Stimulated activated CD4-positive, alpha-beta T cell treated with anti-CD3 and anti-CD28 coated beads, Interleukin-12 subunit alpha, Interleukin-12 subunit beta, amount 100 ng/mL, for 48 hours (primary cell): ENCODE data around the gene KRT4.
"Not testable (repeated sequence)": the region's sequence is repeated elsewhere in the genome, so short reads cannot be mapped to it uniquely, and the experiment has no call there.

Source experiments
- DNase-seq, 3 donors: peaks; one replicate each; pipeline ENCODE4 v3.0.0-alpha.2; 2020; ENCODE audit warnings: low read depth in 2 of 3, low spot score in 1 of 3

The KRT4 gene

DNA sequence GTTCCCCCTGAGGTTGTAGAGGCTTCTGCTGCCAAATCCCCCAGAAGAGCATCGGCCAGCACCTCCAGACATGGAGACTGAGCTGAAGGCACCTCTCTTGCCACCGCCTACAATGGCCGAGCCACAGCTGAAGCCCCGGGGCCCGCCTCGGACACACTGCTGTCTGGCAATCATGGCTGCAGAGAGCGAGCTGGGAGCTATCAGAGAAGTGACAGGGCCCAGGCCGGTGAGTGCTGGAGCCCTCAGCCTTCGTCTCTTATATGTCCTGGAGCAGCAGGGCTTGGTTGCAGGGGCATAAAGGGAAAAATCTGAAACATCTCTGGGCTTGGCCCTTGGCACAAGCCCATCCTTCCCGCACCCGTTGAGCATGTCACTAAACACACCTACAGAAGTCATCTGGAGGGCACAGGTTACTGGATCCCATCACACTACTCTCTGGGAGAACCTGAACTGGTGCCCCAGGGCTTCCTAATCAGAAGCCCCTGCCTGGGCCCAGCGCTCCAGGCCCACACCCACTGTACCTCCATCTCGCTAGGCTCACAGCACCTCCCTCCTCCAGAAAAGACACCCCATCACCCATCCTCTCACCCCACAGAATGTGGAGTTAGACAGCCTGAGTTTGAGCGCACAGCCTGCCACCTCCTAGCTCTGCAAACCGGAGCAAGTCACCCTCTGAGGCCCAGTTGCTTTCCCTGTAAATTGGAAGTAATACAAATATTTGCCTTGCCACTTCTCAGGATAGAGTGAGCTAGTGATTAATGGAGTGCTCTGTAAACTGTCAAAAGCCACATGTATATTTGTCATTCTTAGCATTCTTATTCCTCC, at the start of gene KRT4:
Gene KRT4 (minus strand): TSS at position 232 of the 825 bp plus-strand sequence. CDS start 58 bp downstream, at position 174.
- no peak for DNase-seq

- no peak for DNase-seq
These were observed 48.1 kb upstream of the KRT4 start for GRCh38 chr12:52862023-52862422.

DNA sequence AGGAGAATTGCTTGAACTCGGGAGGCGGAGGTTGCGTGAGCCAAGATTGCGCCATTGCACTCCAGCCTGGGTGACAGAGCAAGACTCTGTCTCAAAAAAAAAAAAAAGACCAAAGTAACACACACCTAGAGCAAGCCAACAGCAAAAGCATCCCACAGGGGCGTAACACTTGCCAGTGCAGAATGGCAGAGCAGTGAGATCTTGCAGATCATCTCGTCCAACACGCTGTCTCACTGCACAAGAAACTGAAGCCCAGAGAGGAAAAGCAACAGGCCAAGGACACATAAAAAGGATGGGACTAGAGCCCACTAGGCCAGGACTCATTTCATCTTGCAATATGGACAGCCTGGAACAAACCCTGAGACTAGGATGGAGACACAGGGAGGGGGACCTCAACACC, 47.6 kb upstream of the KRT4 start:
- no peak for DNase-seq

DNA sequence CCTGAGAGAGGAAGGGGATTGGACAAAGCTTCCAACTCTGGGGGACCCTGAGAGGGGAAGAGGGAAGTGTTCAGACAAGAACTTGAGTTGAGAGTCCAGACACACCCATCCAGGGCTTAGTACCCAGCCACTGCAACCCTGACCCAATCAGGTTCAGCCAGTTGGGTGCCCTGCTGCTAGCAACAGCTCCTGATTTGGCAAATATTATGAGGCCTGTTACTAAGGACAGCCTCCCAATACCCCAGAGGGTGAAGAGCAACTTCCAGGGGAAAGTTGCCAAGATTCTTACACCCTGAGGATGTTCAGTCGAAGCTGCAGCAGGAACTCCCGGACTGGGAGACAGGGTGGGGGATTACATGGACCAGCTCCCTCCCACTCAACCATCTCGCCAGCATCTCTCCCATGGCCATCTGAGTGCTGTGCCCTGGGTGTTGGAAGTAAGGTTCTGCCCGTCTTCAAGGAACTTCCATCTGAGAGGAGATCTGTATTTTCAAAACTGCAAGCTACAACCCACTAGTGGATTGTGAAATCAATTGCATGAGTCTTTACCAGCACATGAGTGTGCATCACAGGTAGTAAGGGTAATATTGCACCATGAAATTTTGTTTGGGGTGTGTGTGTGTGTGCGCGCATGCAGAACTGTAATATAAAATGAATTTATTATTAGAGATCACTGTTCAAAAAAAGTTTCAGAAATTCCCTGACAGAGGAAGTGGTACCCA, 46.3 kb upstream of the KRT4 start:
- no peak for DNase-seq

DNA sequence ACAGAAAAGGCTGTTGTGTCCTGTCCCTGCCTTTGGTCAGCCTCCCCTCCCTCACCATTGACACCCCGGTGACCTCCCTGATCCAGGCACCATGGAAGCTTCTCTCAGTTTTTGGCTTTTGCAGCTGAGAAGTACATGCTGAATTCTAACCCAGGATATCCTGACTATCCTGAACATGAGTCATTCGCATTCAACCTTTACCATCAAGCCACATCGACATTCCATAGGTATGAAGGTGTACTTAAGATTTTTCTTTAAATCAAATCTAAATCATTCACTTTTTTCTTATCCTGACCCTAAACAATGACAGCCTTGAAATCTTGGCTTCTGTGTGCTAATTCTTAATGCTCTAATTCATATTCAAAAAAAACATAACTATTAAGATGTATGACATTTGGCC, 43.6 kb upstream of the KRT4 start:
- DNase-seq, result no peak

GRCh38 chr12:52856787-52857186, 42.9 kb upstream of the KRT4 start:
- no peak for DNase-seq

GRCh38 chr12:52856077-52856476, 42.2 kb upstream of the KRT4 start:
- not testable (repeated sequence) for DNase-seq

DNA sequence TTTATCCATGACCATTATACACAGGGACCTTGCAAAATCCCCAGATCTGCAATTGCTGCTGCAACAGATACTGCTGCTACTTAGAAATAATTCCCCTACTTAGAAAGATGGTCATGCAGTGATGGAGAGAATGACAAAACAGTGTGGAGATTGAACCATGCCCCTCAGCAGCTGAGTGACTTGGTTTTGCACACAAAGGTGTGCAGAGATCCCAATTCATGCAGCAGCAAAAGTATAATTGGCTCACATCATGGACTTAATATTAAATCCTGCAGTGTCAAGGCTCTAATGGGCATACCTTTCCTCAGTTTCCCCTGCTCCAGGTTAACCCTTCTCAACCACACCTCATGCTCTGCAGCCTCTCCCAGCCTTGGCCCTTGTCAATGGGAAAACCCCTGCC, 37.9 kb upstream of the KRT4 start:
- DNase-seq, result no peak

- no peak for DNase-seq
These were observed 36.8 kb upstream of the KRT4 start for GRCh38 chr12:52850681-52851080.

DNA sequence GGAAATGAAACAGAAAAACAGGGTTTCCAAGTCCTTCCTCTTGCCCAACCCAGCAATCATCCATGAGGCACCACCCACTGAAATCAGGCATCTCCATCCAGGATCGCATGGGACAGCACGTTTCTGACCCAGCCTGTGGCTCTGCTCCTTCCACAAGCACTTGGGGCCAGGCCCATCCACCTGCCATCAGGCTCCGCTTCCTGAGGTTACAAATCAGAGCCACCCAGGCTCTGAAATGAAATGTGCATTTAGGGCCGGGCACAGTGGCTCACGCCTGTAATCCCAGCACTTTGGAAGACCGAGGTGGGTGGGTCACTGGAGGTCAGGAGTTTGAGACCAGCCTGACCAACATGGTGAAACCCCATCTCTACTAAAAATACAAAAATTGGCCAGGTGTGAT, 35.6 kb upstream of the KRT4 start:
- no peak for DNase-seq

DNA sequence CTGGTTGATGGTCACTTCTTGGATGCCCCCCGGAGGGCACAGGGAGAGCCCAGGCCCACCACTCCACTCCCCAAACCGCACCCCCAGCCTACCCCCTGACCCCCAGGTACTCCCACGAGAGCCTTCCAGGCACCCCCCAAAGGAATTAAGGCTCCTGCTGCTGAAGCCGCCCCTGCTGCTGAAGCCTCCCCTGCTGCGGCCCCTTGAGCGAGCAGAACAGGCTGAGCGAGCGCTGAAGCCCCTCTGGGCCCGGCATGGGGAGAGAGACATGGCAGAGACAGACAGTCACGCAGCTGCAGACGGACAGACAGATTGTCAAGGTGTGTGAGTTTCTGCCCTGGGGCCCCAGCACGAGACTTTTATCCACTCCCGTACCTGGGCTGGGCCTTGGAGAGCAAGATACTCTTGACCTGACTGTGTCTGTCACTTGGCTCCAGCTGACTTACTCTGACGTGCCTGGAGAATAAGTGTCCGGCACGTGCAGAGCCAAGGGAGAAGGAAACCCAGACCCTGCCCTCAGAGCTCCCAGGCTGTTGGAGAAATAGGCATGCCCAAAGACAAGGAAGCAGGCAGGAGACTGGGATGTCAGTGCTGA, 34.8 kb upstream of the KRT4 start, which contains the start of gene KRT78:
Gene KRT78 (minus strand): TSS at position 334 of the 595 bp plus-strand sequence. CDS start 64 bp downstream, at position 270.
- no peak for DNase-seq

DNA sequence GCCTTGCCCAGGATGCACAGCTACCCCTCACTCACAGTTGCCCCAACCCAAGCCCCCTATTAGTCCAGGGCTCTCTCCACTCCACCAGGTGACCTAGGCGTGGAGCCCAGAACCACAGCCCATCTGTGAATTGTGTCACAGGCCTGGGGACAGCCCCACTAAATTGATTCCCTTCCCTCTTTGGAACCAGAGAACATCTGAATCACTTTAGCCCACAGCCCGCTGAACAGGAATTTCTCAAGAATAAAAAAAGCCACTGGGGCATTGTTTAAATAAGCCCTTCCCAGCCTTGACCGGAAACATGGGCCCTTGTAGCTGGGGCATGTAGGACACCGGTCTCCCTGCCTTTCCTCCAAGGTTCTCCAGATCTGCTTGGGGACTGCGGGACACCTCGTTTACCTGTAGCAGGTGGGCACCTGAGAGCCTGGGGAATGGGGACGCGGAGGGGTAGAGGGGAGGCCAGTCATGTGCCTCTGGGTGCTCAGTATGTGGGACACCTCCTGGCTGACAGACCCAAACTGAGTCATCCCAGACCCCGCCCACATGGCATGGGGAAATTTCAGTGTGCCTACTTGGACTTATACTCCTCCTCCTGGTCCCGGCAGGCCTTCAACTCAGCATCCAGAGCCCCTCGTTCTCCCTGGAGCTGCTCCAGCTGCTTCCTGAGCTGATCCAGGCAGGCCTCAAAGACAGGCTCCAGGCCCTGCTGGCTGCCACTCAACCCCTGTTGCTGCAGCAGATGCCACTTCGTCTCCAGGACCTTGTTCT, 33.6 kb upstream of the KRT4 start:
- no peak for DNase-seq

DNA sequence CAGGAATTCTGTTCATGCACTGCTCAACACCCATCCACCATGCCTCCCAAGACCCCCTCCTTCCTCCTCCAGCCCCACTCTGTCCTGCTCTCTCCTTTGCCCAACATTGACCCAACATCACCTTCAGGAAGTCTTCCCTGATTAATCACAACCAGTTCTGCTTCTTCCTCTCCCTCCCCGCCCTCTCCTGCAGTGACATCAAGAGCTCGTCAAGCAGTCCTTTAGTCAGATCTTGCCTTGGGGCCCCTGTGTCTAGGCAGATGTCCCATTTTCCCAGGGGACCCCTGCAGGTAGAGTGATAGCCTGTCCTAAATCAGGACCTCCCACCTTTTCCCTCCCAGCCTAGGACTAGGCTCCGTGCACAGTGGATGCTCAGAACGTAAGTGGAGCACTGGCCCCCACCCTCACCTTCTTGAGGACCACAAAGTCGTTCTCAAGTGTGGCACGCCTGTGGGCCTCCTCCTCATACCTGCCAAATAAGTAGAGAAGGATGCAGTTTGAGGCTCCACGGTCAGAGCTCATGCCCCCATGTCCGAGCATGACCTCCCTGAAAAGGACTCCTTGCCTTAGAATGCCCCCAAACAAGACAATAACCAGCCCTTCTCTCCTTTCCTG, 32.5 kb upstream of the KRT4 start:
- no peak for DNase-seq

- no peak for DNase-seq
These were observed 32.0 kb upstream of the KRT4 start for GRCh38 chr12:52845946-52846345.

GRCh38 chr12:52844386-52844785, 30.5 kb upstream of the KRT4 start:
- DNase-seq, result no peak

DNA sequence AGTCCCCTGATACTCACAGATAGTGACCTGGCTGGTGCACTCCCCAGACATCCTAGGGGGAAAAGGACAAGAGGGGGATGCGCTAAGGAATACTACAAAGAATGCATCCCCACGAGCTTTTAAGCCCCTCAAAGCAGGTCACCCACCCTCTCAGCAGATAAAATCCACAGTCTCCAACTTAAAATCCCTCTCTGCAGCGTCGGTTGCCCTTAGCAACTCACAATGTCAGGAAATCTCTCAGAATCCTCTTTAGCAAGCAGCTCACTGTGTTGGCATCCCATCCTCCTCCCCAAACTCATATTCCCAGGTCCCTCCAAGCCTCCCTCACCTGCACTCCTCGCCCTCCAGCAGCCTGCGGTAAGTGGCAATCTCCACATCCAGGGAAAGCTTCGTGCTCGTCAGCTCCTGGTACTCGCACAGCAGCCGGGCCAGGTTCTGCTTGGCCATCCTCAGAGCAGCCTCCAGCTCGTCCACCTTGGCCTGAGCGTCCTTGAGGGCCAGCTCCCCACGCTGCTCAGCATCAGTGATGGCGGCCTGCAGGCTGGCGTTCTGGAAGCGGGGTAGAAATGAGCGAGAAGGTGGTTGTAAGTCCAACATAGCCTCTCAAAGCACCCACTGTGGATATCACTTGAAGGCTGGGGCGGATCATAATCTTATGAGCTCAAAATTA, 25.7 kb upstream of the KRT4 start:
- DNase-seq, result no peak

DNA sequence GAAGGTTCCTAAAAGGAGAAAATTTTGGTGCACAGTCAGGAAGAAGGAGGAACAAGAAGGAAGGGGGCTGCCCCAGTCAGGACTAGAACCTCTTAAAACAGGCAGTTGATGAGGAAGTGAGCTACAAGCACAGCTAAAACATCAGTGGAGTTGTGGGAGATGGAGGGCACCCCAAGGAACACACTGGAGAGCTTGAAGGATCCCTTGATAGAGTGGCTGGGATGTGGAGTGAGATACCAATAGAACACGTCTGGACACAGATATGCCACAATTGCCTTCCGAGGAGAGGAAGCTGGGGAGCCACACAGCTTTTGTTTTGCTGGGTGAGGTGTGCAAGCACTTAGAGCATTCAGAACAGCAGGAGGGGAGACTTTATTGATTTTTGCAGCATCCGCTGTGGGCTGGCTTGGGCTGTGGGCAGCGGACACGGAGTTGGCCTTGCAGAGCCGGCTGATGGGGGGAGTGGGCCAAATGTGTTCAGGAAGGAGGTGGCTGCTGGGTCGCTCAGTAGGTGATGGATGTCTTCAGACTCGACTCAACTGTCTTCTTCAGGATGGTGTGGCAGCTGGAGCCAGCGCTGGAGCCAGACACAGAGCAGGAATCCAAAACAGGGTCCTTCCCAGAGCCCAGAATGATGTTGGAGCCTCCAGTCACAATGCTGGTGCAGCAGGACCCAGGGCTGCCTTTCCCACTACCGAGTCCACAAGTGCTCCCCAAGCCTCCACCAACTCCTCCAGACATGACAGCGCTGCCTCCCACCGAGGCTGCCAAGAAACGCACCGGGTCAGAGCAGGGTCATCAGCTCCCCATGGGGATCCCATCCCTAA, 24.9 kb upstream of the KRT4 start:
- DNase-seq, result no peak

DNA sequence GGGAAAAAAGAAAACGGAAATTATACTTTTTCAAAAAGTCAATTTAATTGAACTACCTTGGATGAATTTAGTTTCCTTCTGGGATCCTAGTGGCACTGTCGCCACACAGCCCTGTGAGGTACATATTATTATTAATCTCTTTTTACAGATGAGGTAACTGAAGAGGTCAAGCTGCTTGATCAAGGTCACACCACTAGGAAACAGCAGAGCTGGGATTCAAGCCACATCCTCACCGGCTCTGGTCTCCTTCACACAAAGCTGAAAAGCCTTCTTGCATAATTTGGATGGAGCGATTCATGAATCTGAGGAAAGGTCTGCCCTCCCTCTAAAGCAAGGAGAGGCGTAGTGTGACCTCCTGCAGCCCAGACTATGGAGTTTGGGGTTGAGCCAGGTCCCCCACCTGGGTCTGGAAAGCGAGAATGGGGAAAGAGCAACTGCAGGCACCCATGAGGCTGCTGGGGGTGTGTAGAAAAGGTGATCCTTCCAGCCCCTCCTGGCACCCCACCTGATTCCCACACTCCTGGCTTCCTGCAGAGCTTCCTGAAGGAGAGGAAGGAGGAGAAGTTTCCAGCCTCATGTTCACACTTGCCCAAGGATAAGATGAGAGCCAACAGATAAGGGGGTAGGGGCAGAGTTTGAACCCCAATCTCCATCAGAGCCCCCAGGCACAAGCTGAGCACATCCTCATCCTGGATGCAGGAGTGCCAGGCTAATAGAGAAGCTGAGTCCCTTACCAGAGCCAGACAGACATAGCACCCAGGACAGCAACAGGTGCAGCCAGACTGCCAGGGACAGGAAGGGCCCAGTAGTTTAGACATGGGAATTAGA, 24.1 kb upstream of the KRT4 start:
- DNase-seq, result no peak

DNA sequence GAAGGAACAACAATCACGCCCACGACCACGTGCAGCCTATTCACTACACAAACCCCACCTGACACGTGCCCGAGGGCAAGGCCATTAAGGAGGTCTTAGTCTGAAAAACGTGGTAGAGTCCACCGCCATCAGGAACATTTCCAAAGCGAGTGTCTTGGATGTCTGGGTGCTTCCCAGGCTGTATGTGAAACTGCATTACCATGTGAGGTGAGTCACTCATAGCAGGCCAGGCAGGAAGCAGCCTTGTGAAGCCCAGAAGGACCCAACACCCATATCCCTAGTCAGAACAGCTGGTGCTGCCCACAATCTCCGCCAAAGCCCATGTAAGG, 23.5 kb upstream of the KRT4 start:
- DNase-seq, result no peak
